Fibroblast of pulmonary artery (primary cell): ENCODE results near the gene ZKSCAN7.
A peak's percentile ranks its signal among the peaks of the same experiment; 100 is the strongest.
"Not testable (repeated sequence)": the region's sequence is repeated elsewhere in the genome, so short reads cannot be mapped to it uniquely, and the experiment has no call there.

ENCODE experiments used
- DNase-seq: peaks from one replicate; pipeline ENCODE4 v3.0.0-alpha.2; 2010; ENCODE audit warnings: low read depth
- H3K4me3 ChIP-seq: replicated peaks from 2 replicates; pipeline ENCODE4 v1.5.1; 2011; ENCODE audit warnings: low read depth, mild to moderate bottlenecking, control low read depth, low read length, moderate library complexity
- TF ChIP-seq, protein P1 (sequence below): IDR thresholded peaks from 2 replicates; pipeline ENCODE4 v1.5.1; 2011; ENCODE audit warnings: mild to moderate bottlenecking, control low read depth, low read length, inconsistent platforms; ENCODE audit errors: missing control alignments

Gene ZKSCAN7

DNA sequence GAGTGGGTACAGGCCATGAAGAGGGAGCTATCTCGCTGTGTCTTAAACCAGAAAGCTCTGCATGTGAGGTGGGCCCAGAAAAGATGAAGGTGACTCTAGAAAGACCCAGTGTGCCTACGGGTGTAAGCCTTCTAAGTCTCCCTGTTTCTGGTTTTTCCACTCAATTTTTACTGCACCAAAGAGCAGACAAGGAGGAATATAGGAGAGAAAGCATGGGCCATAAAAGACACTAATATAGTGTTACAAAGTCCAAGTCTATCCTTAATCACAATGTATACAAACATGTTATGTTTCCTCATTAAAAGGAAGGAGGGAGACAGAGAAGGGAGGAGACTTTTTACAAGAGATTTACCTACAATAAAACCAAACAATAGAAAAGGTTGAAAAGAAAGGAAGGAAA, 24.1 kb upstream of the ZKSCAN7 start:
- DNase-seq = no peak
- TF ChIP-seq, protein P1, sequence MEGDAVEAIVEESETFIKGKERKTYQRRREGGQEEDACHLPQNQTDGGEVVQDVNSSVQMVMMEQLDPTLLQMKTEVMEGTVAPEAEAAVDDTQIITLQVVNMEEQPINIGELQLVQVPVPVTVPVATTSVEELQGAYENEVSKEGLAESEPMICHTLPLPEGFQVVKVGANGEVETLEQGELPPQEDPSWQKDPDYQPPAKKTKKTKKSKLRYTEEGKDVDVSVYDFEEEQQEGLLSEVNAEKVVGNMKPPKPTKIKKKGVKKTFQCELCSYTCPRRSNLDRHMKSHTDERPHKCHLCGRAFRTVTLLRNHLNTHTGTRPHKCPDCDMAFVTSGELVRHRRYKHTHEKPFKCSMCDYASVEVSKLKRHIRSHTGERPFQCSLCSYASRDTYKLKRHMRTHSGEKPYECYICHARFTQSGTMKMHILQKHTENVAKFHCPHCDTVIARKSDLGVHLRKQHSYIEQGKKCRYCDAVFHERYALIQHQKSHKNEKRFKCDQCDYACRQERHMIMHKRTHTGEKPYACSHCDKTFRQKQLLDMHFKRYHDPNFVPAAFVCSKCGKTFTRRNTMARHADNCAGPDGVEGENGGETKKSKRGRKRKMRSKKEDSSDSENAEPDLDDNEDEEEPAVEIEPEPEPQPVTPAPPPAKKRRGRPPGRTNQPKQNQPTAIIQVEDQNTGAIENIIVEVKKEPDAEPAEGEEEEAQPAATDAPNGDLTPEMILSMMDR = no peak
- no peak overlapping the region for H3K4me3 ChIP-seq

DNA sequence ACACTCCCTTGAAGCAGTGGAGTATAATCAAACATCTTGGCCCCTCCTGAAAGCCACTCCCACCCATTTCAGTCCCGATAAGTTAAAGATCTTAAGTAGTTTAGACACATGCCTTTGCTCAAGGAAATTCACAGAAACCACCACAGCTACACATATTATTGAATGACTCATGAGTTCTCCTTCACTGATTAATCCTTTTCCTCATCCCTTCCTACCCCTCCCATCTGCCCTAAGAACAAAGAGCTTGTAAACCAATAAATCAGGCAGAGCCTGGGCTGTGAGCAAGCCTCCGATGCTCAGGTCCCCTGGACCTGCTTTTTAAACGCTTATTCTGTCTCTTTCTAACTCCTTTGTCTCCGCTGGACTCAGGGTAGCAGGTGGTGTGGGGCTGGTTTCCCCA, 20.3 kb upstream of the ZKSCAN7 start:
- H3K4me3 ChIP-seq = not testable (repeated sequence)

DNA sequence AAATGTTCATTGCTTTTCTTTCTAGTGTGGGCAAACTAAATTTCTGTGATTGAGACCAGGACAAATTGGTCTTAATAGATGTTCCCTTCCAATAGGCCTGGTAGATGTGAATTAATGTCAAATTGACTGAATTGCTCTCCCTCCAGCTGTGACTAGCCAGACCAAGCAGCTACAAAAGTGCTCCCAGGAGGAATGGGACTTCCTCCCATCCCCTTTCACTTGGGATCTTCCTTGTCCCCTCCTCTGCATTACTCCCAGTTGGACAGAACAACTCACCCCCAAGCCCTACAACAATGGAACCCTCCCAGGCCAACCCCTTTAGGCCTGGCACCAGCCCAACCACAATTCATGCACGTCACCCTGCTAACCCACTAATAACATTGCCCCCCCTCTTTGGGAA, 19.6 kb upstream of the ZKSCAN7 start:
- TF ChIP-seq, protein P1 = no peak
- H3K4me3 ChIP-seq = no peak overlapping the region
- DNase-seq = no peak

More for the DNA sequence above, 20.3 kb upstream of the ZKSCAN7 start:
- not testable (repeated sequence) for DNase-seq

DNA sequence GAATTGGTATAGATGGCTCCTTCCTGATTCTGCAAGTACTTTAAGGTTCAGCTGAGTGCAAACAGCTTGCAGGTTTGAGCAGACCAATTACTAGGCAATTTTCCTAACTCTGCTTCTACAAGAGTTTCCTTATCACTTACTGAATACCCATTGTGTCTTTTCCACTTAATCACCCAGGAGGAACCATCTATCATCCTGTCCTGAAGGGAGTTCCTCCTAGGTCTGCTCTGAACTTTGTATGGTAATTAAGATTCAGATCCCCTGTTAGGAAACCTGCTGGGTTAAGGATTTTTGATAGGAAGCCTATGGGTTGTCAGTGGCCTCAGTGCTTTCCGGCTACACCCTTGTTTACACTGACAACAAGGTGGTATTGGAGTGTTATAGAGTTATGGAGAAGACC, 10.2 kb upstream of the ZKSCAN7 start:
- not testable (repeated sequence) for H3K4me3 ChIP-seq, DNase-seq

DNA sequence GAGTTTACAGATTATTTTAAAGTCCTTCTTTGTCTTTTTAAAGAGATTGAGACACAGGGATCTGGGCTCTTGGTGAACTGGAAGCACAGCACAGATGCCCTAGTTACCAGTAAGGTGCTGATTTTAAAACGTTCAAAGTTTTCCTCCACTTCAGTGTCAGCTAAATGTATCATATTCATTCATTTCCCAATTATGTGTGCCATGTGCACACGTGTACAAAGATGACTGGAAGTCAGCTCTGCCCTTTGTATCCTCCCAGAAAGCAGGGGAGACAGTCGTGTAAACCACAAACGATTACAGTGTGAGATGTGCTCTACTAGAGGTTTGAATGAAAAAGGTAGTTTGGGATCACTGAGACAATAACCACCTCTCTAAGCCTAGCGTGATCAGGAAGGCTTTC, 730 bp downstream of the ZKSCAN7 start:
- peak overlapping the region; percentile 82 for H3K4me3 ChIP-seq

DNA sequence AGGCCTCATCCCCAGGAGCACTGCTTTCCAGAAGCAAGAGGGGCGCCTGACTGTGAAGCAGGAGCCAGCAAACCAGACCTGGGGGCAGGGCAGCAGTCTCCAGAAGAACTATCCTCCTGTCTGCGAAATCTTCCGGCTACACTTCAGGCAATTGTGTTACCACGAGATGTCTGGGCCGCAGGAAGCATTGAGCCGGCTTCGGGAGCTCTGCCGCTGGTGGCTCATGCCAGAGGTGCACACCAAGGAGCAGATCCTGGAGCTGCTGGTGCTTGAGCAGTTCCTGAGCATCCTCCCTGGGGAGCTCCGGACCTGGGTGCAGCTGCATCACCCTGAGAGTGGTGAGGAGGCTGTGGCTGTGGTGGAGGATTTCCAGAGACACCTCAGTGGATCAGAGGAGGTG, 2.1 kb downstream of the ZKSCAN7 start:
- TF ChIP-seq, protein P1 = no peak

More for the DNA sequence above, 730 bp downstream of the ZKSCAN7 start:
- TF ChIP-seq, protein P1 = no peak
- DNase-seq = no peak

DNA sequence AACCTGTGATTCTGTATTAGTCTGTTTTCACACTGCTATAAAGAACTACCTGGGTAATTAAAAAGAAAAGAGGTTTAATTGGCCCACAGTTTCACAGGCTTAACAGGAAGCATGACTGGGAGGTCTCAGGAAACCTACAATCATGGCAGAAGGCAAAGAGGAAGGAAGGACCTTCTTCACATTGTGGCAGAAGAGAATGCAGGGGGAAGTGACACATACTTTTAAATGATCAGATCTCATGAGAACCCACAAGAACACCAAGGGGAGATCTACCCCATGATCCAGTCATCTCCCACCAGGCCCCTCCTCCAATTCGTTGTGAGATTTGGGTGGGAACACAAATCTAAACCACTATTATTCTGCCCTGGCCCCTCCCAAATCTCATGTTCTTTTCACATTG, 6.1 kb downstream of the ZKSCAN7 start:
- no peak overlapping the region for H3K4me3 ChIP-seq
- no peak for DNase-seq
- TF ChIP-seq, protein P1 = no peak

More for the DNA sequence above, 2.1 kb downstream of the ZKSCAN7 start:
- no peak for DNase-seq
- H3K4me3 ChIP-seq = no peak overlapping the region

DNA sequence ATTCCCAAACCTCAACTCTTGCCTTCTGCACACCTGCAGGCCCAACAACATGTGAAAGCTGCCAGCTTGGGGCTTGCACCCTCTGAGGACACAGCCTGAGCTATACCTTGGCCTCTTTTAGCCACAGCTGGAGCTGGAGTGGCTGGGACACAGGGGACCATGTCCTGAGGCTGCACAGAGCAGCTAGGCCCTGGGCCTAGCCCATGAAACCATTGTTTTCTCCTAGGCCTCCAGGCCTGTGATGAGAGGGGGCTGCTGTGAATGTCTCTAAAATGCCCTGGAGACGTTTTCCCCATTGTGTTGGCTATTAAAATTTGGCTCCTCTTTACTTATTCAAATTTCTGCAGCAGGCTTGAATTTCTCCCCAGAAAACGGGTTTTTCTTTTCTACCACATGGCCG, 7.2 kb downstream of the ZKSCAN7 start:
- H3K4me3 ChIP-seq = no peak overlapping the region
- no peak for DNase-seq
- TF ChIP-seq, protein P1 = no peak
